Endometrial microvascular endothelial cells (primary cell): Measurements from ENCODE around the gene SP110. TPM values are rescaled to one million over a fixed set of nuclear protein-coding genes. Genes with fewer than 3 reads are reported as not detected.

Experiments used
- in situ Hi-C: cut with HindIII; loops from 2 replicates; pipeline ENCODE4 v1.10.0; 2017; ENCODE audit warnings: low sequenced_read_pairs, low pct_unique_long_range_greater_than_20kb; ENCODE audit errors: inconsistent ontology term
- total RNA-seq: library from RNA; depleted of rRNA; stranded (reverse); fragments of >200 nt; gene quantifications from one replicate; pipeline ENCODE4 v1.2.3, GENCODE V29; 2015; ENCODE audit errors: inconsistent ontology term

SP110 gene
- total RNA-seq, 1 donor from 2014 or later, result 15.4 TPM

DNA sequence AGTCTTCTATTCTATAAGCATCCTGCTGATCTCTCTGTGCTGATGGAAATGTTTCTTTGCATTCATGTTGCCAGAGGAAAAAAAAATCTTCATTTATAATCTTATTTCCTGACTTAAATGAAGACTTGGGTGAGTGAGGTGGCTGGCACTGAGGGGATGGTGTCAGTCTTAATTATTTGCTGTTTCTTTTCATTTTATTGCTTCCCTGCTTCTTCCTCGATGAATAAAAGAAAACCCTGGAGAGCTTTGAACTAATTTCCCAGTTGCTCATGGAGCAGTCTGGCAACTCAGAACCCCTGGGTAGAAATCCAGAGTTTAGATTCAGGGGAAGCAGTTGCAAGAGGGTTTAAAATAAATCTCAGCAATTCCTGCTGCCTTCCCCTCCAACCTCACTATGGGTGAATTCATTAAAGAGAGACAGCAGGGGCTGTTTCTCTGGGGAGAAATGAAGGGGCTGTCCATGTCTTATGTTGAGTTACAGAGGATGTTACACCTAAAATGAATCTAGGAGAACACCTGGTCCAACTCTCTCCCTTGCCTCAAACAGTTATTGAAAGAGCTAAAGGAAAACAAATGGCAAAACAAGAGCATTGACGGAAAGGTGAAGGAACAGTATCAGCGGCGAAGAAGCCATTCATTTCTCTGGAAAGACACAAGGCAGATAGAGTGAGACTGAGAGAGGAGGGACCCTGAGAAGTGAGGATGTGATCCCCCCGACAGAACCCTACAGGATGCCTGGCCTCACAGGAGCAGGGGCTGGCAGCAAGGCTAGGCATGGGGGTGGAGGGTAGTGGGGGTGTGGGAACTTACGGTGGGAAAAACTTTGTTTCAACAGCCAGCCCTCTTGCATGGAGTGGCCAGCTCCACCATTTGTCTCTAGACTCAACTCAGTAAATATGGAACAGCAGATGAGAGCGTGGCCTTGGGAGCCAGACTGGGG lies 41.0 kb downstream of the SP110 start:
- in situ Hi-C loops, result no loop called here

DNA sequence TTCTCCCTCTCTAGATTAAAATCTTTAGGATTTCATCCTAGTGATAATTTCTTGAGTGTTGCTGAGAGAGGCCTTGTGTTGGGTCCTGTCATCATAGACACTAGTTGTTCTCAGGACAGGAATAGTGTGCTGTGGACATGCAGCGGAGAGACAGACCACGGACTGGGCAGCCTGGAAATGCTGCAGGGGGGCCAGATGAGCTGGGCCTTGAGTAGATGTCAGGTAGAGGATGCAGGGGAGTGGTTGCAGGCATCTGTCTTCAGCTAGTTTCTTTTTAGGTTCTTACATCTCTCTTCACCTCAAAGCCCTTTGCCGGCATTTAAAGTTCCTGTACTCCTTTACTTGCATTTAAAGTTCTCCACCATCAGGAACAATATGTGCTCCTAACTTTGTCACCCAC lies 42.8 kb downstream of the SP110 start:
- in situ Hi-C loops, result no loop called here

DNA sequence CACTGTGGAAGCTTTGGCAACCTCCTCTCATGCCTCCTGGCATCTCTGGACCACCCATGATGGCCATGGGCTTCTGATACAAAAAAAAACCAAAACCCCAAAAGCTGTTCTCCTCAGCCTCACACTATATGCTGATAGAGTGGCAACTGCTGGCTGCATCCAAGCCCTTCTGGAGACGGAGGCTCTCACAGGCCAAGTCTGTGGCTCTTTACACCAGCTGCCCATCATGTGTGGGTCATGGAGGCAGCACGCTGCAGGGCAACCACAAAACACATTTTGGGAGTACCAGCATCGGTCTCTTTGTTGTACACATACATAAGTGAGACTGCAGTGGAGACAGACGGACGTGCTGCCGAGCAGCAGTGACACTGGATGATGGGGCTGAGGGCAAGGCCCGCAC lies 45.3 kb downstream of the SP110 start:
- in situ Hi-C loops, result no loop called here

- in situ Hi-C loops, result no loop called here
Observed at GRCh38 chr2:230172852-230173251, 46.9 kb downstream of the SP110 start.

- in situ Hi-C loops, result no loop called here
Observed at GRCh38 chr2:230172156-230172555, 47.6 kb downstream of the SP110 start.

DNA sequence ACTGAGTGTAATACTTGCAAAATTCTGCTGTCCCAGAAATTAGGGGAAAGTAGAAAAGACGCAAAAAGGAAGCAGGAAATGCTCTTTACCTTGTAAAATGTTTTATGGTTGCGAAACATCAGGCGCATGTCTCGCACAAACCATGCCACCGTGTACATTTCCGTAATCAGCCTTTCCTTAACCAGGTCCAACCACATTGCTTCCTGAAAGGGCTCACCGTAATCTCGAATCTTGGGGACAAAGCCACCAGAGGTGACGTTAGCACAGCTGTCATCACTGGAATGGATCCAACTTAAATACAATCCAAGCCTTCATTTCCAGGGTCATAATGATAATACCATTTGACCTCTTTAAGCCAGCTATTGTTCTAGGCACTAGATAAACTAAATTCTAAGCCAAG lies 49.3 kb downstream of the SP110 start:
- in situ Hi-C loops, result no loop called here

DNA sequence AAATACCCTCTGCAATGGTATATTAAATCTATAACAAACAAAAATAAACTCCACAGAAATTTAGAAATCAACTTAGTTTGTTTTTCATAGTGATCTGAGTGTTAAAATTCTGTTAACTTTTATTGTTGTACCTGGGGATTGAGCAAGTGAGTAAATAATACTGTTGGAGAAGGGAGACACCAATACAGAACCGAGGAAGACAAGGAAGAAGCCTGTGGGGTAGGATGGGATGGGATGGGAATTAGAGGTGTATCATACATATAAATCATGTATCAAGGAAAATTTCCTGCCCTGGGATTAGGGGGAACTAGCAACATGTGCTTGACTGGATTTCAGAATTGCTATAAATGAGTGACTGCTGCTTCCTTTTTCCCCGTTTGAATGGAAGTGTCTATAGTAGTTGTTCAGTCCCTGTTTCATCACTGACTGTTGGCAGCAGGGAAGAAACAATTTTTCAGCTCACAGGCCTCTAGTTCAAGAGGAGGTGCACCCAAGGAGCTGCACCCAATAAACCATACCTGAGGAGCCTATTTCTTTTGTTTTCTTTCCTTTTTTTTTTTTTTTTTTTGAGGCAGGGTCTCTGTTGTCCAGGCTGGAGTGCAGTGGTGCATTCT lies 53.1 kb downstream of the SP110 start:
- in situ Hi-C loops, result no loop called here

- in situ Hi-C loops, result no loop called here
Observed at GRCh38 chr2:230164139-230164538, 55.6 kb downstream of the SP110 start.

DNA sequence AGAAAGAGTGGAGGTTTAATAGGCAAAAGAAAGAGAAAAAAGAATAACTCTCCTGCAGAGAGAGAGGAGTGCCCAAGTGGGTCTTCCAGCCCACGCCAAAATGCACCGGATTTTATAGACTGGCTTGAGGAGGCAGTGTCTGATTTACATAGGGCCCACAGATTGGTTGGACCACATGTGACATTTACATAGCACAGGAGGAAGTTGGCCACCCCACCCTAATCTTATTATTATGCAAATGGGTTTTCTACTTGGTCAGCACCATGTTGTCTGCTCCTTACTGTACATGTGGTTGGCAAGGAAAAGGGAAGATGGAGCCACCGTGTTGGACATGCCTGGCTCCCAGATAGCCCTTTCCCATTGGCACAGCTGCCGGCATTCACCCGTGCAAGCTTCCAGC lies 56.8 kb downstream of the SP110 start:
- in situ Hi-C loops, result no loop called here

DNA sequence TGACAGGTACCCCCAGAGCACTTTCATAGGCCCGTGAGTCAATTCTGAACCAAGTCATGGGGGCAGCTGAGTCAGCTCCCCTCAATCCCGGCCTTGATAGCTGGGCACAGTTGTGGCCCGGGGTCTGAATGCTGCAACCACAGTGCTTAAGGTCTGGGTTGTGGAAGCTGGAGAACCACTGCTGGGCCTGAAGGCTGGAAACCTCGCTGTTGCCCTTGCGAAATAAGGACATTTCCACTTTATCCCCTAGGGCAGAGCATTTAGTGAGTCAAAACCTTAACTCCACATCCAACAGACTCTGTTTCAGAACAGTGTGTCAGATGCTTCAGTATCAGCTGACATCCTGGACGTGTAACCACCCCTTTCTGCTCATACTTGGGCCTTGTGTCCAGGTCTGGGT lies 58.6 kb downstream of the SP110 start:
- in situ Hi-C loops, result no loop called here

DNA sequence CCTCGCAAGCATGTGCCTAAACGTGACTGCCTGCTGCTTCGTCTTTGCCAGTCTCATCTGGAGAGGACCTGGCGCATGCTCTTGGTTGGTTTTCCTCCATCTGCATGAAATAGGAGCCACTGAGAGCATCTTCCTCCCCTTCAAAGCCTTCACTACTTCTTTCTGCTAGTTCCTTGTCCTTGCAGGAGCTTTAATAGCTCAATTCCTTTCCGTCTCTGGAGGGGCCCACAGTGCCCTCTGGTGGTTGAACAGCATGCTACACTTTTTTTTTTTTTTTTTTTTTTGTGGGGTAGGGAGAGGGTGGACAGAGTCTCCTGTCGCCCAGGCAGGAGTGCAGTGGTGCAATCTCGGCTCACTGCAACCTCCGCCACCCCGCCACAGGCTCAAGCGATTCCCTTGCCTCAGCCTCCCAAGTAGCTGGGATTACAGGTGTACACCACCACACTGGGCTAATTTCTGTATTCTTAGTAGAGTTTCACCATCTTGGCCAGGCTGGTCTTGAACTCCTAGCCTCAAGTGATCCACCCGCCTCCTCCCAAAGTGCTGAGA lies 59.6 kb downstream of the SP110 start:
- in situ Hi-C loops, result no loop called here

DNA sequence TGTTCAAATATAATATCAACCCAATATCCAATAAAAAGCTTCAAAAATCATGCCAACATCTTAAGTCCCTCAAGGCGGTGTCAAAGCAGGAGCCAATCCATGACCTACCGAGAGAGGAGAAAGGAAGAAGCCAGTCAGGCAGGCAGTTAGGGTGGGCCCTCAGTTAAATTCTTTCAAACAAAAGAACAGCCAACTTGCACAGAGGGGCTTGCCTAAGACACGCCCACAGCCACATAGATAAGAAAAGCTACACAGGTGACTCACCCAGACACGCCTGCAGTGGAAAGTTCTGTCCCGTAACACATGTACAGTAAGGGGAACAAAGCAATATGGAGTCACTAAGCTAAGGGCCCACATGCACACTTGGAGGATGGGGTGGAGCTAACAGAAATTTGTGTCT lies 61.3 kb downstream of the SP110 start:
- in situ Hi-C loops, result no loop called here

- in situ Hi-C loops, result no loop called here
Observed at GRCh38 chr2:230156782-230157699, 62.7 kb downstream of the SP110 start.

DNA sequence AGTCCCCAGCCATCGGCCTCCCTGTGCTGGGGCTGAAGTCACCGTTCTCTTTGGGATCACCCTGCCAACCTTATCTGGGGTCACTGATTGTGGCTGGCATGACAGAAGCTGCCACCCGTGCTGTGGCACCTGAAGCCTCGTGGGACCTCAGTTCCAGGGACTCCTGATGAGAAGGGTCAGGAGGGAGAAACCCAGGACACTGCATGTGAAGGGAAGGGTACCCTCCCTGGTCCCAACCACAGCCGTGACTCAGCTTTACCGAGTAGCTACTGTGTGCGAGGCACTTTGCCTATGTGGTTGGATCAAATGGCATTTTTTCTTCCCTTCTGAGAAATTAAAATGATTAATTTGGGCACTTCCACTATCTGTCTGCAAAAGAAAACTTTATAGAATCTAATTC lies 64.4 kb downstream of the SP110 start:
- in situ Hi-C loops, result no loop called here

DNA sequence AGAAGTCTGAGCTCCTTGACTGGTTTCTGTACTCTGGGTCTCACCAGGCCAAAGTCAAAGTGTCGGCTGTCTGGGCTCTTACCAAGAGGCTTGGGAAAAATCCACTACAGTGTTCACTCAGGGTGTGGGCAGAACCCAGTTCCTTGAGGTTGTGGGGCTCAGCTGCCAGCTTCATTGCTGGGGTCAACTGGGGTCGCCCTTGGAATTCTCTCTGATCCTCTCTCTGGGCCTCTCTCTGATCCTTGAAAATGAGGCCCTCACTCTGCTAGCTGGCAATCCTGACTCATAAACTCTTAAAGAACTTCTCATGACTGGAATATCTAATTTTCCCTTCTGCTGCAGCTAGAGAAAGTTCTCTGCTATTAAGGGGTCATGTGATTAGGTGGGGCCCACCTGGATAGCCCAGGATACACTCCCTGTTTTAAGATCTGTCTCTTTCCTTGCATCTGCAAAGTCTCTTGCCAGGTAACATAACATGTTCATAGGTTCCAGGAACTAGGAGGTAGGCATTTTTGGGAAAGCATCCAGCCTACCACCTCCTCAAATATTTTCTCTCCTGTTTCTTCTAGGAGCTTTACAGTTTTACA lies 66.3 kb downstream of the SP110 start:
- in situ Hi-C loops, result no loop called here

GRCh38 chr2:230152334-230152733 lies 67.5 kb downstream of the SP110 start:
- in situ Hi-C loops, result no loop called here

DNA sequence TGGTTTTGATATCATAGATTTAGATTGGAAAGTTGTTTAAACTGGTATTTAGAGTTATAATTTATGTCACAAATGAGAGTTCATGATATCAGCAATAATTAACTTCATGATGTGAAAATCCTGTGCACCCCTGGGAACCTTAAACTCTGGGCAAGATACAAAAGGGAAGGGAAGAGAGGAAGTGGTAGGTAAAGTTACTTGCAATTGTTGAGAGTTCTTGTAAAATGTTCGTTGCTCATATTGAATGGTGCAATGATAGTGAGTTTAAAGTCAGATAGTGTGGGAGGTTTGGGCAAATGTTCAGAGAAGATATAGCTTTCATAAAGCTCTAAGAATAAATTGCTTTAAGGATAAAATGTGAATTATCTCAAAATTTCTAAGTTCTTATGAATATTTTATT lies 75.4 kb downstream of the SP110 start:
- in situ Hi-C loops, result no loop called here

- in situ Hi-C loops, result no loop called here
Observed at GRCh38 chr2:230140667-230141066, 79.1 kb downstream of the SP110 start.
